Left cardiac atrium (tissue), 4 donors: ENCODE data around the gene EFNA5. TPM values are rescaled to one million over a fixed set of nuclear protein-coding genes. Genes with fewer than 3 reads are reported as not detected.

Experiments
- ATAC-seq, 2 donors: fragments of 200-7000 bp; cut with Tn5 transposase; one replicate each; pipeline ENCODE4 v1.9.1; 2020; ENCODE audit warnings: mild to moderate bottlenecking in 2 of 2, moderate library complexity in 2 of 2
- DNase-seq: peaks from one replicate; pipeline ENCODE4 v3.0.0-alpha.2; 2020
- intact Hi-C, 2 donors: fragments of 100-400 bp; cut with DNase I; formaldehyde crosslinking; loops; one replicate each; pipeline versions ENCODE4 v1.14.1 to v1.15.1; 2022 to 2023
- total RNA-seq, 2 donors: library from RNA; stranded (reverse); fragmentation: NEBNext Ultra II Directional; extraction: Animal tissue kit (Norgen Biotek cat#: 25700); gene quantifications; one replicate each; pipeline ENCODE4 v1.2.1, GENCODE V29; 2021
- donor health status: DM: no; HTN: yes; CAD: no.
- donor health status: DM: no; HTN: yes; CAD: no; lungs with severe emphysema.
- donor health status: DM: yes; HTN: yes; CAD: no.
- donor health status: Dilated cardiomyopathy.

Gene EFNA5
- total RNA-seq, 2 donors from 2014 or later = 23.9 to 29.2 TPM

- no peak for ATAC-seq
- intact Hi-C loops = no loop called here
- DNase-seq = no peak
Observed at GRCh38 chr5:107653685-107654084, 17.1 kb downstream of the EFNA5 start.

GRCh38 chr5:107652839-107653607, 17.7 kb downstream of the EFNA5 start:
- no peak for DNase-seq
- intact Hi-C loops = no loop called here
- peak in 1 of 2 donors; percentile 38 for ATAC-seq

- no peak for ATAC-seq
- no peak for DNase-seq
- intact Hi-C loops = no loop called here
Observed at GRCh38 chr5:107652408-107652807, 18.3 kb downstream of the EFNA5 start.

GRCh38 chr5:107651325-107651724, 19.4 kb downstream of the EFNA5 start:
- no peak for ATAC-seq
- intact Hi-C loops = no loop called here

GRCh38 chr5:107646418-107646817, 24.3 kb downstream of the EFNA5 start:
- intact Hi-C loops = no loop called here
- DNase-seq (no peak), ATAC-seq (no peak)

More at GRCh38 chr5:107651325-107651724, 19.4 kb downstream of the EFNA5 start:
- DNase-seq = no peak

- DNase-seq = no peak
- intact Hi-C loops = no loop called here
- ATAC-seq = no peak
Observed at GRCh38 chr5:107640568-107640967, 30.2 kb downstream of the EFNA5 start.

GRCh38 chr5:107639990-107640389, 30.7 kb downstream of the EFNA5 start:
- DNase-seq (no peak), ATAC-seq (no peak)
- intact Hi-C loops = no loop called here

GRCh38 chr5:107636555-107636954, 34.2 kb downstream of the EFNA5 start:
- ATAC-seq = no peak
- no peak for DNase-seq
- intact Hi-C loops = no loop called here

GRCh38 chr5:107636068-107636467, 34.7 kb downstream of the EFNA5 start:
- intact Hi-C loops = no loop called here
- ATAC-seq (no peak), DNase-seq (no peak)

GRCh38 chr5:107634981-107635848, 35.5 kb downstream of the EFNA5 start:
- intact Hi-C loops = no loop called here
- DNase-seq (no peak), ATAC-seq (no peak)

- DNase-seq (no peak), ATAC-seq (peak in 1 of 2 donors; percentile 67)
- intact Hi-C loops = no loop called here
Observed at GRCh38 chr5:107633171-107633901, 37.4 kb downstream of the EFNA5 start.

- intact Hi-C loops = no loop called here
- ATAC-seq = peak in 1 of 2 donors; percentile 65
- DNase-seq = no peak
Observed at GRCh38 chr5:107631805-107632362, 38.9 kb downstream of the EFNA5 start.

- intact Hi-C loops = no loop called here
- ATAC-seq = no peak
- no peak for DNase-seq
Observed at GRCh38 chr5:107630184-107630583, 40.6 kb downstream of the EFNA5 start.

GRCh38 chr5:107624235-107624634, 46.5 kb downstream of the EFNA5 start:
- ATAC-seq (no peak), DNase-seq (no peak)
- intact Hi-C loops = no loop called here

GRCh38 chr5:107621089-107621488, 49.6 kb downstream of the EFNA5 start:
- DNase-seq (no peak), ATAC-seq (no peak)
- intact Hi-C loops = no loop called here

GRCh38 chr5:107619781-107620180, 51.0 kb downstream of the EFNA5 start:
- intact Hi-C loops = no loop called here
- ATAC-seq (no peak), DNase-seq (no peak)

GRCh38 chr5:107618242-107618641, 52.5 kb downstream of the EFNA5 start:
- intact Hi-C loops = no loop called here
- DNase-seq (no peak), ATAC-seq (peak; percentile 50 to 76)

GRCh38 chr5:107617052-107617451, 53.7 kb downstream of the EFNA5 start:
- intact Hi-C loops = no loop called here
- no peak for ATAC-seq
- DNase-seq = no peak

- DNase-seq = no peak
- no peak for ATAC-seq
- intact Hi-C loops = no loop called here
Observed at GRCh38 chr5:107616213-107616612, 54.5 kb downstream of the EFNA5 start.
